Urothelium cell line (cell line): ENCODE results near the gene TRMT1L.
"Not testable (repeated sequence)": the region's sequence is repeated elsewhere in the genome, so short reads cannot be mapped to it uniquely, and the experiment has no call there.

ENCODE experiments used
- DNase-seq: peaks from one replicate; pipeline ENCODE4 v3.0.0; 2011; ENCODE audit warnings: low spot score, mixed read lengths
- FAIRE-seq: peaks from 2 replicates; lab custom pipeline; 2011; peaks lifted over from hg19 to GRCh38; lab: Jason Lieb, UNC

TRMT1L gene

GRCh38 chr1:185156854-185157598 is at the start of gene TRMT1L, which contains the start of gene SWT1:
TSS of gene TRMT1L (minus strand) at chr1:185156953. CDS start at chr1:185156712, 241 bp downstream.
TSS of gene SWT1 (plus strand) at chr1:185157167. CDS start at chr1:185160842, 3,675 bp downstream.
- peak; percentile 93 for FAIRE-seq
- DNase-seq: peak; percentile 94

DNA sequence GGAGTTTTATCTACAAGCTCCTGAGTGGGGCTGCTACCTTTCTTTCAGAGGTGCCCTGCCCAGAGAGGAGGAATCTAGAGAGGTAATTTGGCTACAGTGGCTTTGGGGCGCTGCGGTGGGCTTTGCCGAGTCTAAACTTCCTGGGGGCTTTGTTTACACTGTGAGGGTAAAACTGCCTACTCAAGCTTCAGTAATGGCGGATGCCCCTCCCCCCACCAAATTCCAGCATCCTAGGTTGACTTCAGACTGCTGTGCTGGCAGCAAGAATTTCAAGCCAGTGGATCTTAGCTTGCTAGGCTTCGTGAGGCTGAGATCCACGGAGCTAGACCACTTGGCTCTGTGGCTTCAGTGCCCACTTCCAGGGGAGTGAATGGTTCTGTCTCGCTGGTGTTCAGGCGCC is 44.1 kb upstream of the TRMT1L start:
- FAIRE-seq (no peak), DNase-seq (no peak)

DNA sequence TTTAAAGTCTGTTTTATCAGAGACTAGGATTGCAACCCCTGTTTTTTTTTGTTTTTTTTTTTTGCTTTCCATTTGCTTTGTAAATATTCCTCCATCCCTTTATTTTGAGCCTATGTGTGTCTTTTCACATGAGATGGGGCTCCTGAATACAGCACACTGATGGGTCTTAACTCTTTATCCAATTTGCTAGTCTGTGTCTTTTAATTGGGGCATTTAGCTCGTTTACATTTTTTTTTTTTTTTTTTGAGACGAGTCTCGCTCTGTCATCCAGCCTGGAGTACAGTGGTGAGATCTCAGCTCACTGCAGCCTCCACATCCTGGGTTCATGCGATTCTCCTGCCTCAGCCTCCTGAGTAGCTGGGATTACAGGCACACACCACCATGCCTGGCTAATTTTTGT is 42.0 kb upstream of the TRMT1L start:
- FAIRE-seq, DNase-seq: not testable (repeated sequence)

- FAIRE-seq: no peak
- no peak for DNase-seq
Measured at GRCh38 chr1:185193756-185194155, 37.0 kb upstream of the TRMT1L start.

DNA sequence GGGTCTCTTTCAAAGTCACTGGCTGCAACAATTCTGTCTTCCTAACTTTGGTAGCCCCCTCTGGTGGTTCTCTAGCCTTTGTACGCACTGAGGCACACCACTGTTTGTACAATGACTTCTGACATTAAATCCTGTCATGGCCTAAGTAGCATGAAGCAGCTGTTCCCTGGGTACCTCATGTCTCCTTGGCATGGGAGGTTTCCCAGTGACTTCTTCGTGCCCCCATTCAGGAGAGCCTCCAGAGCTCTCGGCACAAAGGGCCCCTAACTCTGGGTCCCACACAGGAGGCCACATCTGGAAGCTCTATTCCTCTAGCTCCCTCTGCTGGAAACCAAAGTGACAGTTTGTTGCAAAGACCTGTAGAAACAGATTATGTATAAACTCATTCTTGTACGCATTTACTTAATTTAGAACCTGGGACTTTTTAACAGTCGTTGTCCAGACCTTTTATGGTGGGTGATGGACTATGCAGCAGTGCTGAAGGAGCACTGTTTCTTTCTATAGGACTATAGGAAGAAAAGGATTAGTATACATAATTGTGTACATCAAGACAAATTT is 13.6 kb upstream of the TRMT1L start:
- DNase-seq: peak; percentile 38
- no peak for FAIRE-seq

- DNase-seq (no peak), FAIRE-seq (no peak)
Measured at GRCh38 chr1:185166106-185166505, 9.4 kb upstream of the TRMT1L start.

- no peak for FAIRE-seq
- DNase-seq: no peak
Measured at GRCh38 chr1:185162491-185162890, 5.7 kb upstream of the TRMT1L start.

DNA sequence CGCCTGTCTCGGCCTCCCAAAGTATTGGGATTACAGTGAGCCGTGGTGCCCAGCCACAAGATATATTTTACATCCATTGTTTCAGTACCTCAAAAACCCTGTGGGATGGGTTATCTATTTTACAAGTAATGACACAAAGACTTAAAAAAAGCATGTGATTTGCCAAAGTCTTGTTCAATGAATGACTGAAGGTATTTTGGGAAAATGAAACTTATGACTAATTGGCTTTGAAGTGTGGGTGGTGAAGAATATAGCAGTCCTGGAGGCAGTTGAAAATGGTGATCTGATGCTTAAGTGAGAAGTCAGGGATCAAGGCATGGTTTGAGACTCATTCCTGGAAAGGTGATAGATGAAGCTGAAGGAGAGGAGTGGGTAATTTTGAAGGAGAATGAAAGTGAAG is 3.2 kb upstream of the TRMT1L start:
- FAIRE-seq (no peak), DNase-seq (no peak)

- no peak for FAIRE-seq
- no peak for DNase-seq
Measured at GRCh38 chr1:185158800-185159199, 2.0 kb upstream of the TRMT1L start.

DNA sequence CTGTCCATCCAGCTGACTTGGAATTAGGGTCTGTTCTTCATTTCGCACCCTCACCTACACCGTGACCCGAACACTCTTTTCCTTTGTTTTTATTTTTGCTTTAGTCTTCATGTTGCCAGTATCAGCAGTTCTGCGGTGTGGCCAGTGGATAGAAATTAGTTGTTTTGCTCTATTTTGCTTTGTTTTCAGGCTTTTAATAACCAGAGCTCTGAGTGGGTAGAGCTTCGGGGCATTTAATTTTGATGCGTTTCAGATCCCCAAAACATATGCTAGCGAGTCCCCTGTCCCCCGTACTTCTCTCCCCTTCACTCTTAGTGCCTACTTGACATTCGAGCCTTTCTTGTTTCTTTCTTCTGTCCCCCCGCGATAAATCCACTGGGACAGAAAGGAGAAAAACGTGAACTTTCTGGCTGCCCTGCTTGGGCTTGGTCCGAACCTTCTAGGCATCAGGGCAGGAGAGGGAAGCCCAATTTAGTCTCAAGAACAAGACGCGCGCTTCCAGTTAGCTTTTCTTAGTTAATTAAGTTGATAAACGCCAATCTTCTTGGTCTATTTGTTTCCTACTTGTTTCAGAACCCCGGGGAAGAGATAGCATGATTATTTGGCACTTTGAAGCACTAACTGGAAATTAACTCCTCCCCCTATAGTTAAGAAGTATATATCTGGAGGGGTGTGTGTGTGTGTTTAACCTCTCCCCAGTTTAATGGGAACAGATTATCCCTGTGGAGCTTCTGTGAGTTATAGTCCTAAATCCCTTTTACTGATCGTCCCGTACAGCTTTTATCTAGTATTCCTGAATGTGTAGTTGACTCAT is 1.1 kb upstream of the TRMT1L start:
- FAIRE-seq (no peak), DNase-seq (no peak)

DNA sequence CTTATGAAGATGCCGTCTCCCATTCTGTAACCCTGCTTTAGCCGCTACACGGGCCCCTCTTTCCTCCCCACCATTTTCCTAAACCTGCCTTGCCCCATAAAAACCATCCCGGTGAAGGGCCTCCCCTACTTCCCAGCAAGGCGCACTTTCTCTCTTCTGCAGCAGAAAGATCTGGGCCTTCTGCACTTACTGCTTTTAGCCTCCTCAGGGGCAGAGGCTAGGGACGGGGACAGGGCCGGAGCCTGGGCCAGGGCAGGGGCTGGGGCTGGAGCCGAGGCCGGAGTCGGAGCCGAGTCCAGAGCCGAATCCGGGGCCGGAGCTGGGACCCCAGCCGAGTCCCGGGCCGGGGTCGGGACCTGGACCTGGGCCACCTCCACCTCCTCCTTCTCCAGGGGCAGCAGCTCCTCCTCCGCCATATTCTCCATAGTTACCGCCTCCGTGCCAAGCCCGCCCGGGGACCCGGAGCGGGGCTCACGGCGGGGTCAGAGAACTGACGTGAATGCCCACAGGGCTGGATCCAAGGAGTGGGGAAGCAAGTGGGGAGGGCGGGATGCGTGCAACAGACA is 382 bp downstream of the TRMT1L start:
- no peak for DNase-seq
- no peak for FAIRE-seq

DNA sequence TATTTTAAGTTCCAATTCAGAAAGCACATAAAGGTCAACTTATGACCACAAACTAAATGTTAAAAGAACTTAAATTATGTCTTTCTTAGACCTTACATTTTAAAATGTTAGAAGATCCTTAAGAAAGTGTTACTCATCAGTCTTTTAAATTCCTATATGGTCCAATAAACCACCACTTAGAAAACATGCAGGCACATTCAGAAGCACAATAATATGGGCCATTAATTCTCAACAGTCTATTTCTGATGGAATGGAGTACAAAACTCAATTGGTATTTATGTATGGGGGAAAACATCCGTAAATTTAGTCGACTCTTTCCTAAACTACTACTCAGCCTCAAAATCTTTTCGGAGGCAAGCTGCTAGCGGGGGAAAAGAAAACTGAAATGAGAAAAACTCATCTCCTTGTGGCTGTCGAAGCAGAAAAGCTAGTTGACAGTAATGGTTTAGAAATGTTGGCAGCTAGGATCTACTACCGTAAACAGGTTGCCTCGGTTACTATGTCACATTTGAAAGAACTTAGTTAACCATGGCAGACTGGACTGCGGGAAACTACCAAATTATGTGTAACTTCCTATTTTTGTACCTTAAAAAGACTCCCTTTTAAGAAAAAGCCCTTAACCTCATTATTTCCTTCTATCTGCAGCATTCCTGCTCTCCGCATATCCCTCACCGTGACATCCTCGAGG is 1.0 kb downstream of the TRMT1L start:
- FAIRE-seq (no peak), DNase-seq (no peak)

DNA sequence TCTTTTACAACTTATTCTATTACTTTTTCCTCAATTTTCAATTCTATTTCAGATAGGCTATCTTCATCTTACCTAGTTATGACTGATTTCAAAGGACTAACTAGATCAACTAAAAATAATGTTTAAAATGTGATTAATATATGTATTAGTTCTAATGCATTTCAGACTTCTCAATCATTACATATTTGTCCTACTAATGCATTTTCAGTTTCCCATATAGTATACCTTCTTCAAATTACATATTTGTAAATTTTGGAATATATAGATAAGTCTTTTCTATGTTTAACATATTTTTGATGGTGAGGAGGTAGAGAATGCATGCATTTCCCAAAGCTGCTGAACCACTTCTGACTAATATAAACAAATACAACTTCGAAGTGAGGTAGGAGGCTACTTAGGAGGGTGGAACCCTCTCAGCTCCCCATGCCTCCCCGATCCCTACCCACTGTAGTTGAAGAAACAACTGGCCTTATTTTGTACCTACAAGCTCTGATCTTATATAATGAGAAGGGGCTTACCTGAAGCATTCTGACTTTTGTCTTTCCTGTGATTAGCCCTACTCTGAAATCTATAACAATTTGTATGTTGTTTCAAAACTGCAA is 1.7 kb downstream of the TRMT1L start:
- no peak for FAIRE-seq
- no peak for DNase-seq

GRCh38 chr1:185152187-185152767 is 4.5 kb downstream of the TRMT1L start:
- DNase-seq (no peak), FAIRE-seq (no peak)

DNA sequence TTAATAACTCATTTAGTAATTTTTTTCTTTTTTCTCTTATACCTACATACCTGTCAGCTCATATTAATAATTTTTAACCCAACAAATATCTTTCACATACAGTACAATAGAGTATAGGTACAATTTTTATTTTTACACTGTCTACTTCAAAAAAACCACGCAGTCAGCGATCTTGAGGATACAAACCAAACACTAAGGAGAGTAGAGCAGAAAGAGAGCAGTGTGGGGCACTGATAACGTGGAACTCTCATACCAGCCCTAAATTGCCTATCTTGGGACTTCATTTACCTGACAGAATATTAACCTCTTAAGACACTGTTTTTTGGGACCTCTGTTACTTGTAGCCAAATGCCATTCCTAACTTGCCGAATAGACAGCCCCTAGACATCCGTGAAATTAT is 5.5 kb downstream of the TRMT1L start:
- DNase-seq: no peak
- FAIRE-seq: no peak

DNA sequence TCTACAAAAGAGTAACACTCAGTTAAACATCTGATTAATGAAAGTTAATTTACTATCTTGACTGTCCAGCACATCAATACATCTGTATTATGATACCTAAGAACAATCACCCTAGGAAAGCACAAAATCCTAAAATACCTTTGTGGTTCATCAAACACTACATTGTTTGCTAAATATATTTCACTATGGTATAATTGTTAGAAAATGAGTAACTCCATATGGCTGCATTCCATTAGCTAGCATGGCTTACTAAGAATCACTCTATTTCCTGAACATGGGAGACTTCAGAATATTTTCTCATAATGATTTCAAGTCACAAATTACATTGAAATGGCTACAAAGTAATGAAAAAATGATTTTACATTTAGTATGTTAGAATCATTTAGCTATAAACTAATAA is 12.5 kb downstream of the TRMT1L start:
- FAIRE-seq: no peak
- no peak for DNase-seq

DNA sequence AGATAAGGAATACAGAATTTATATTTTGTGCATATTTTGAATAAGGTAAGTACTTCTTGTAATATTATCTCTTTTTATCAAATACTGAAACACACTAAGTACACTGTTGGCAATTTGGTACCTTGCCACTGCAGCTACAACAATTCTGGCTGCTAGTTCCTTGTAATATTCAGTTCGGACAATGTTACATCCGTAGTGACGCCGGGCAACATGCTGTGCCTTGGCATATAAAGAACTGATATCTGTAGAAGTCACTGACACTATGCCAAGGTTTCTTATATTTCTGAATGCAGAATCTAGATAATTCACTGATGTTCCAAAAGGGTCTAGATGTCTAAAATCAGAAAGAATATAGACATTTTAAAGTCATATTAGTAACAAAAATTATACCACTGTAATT is 17.5 kb downstream of the TRMT1L start:
- FAIRE-seq (no peak), DNase-seq (no peak)

DNA sequence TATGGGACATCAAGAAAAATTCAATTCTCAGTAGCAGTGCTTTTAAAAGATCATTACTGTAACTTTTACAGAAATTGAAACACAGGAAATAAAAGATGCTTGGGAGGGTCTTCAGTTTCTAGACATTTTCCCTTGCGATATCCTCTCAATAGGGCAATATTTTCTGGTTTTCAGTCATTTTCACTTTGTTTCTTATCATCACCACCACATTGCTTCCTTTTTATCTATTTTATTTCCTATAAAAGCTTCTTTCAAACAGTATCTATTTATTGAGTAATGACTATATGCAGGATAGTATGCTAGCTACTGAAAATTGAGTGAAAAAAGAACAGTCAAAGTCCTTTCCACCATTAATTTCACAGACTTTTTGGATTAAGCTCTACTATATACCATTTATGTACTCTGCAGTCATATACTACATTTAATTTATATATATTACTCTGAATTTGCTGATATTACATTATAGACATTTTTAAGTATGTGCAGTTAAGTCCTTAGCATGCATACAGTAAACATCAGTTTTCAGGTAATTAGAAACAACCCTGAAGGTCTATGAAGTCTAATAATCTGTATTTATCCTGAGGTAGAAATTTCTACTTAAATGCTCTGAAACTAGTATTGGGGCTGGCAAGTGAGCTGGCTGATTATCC is 18.7 kb downstream of the TRMT1L start:
- DNase-seq: no peak
- no peak for FAIRE-seq

DNA sequence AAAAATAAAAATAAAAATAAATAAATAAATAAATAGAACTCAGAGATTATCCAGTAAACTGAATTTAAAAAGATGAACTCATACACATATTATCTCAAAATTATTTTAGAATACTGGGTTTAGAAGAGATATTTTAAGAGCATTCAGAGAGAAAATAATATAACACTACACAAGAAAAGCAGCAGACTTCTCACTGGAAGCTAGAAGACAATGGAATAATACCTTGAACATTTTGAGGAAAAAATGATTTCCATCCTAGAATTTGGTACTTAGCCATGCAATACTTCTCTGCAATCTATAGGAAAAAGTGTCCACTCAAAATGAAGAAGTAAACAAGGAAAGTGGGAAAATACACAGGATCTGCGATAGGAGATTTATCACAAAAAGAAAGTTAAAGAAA is 24.2 kb downstream of the TRMT1L start:
- FAIRE-seq (no peak), DNase-seq (no peak)

DNA sequence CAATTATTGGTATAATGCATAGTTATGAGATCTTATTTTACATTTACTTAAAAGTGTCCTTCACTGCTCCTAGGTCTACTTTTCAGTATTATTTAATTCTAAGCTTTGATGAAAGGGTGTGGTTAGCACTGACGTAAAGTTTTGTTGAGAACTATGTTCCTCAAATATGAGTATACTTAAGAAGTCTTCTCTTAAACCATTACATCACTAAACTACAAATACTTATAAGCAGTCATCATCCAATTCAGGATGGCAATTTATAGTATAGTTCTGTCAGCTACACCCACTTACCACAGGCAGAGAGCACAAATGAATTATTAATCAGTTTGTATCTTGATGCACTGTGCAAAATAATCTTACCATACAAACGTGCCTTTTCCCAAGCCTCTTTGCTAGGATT is 27.0 kb downstream of the TRMT1L start:
- no peak for FAIRE-seq
- DNase-seq: no peak
